22Rv1 (cell line): ENCODE results near the gene ARHGEF28.

Source experiments
- H3K27ac ChIP-seq: fragments of 450-650 bp; 2 replicates; pipeline ENCODE4 v1.5.1; 2017
- CTCF ChIP-seq: fragments of 450-650 bp; IDR thresholded peaks from 2 replicates; pipeline ENCODE4 v1.5.1; 2017; ENCODE audit warnings: mild to moderate bottlenecking
- ZFX ChIP-seq: fragments of 450-650 bp; IDR thresholded peaks from 2 replicates; pipeline ENCODE4 v1.6.1; 2017; ENCODE audit warnings: antibody characterized with exemption, borderline replicate concordance

The ARHGEF28 gene

DNA sequence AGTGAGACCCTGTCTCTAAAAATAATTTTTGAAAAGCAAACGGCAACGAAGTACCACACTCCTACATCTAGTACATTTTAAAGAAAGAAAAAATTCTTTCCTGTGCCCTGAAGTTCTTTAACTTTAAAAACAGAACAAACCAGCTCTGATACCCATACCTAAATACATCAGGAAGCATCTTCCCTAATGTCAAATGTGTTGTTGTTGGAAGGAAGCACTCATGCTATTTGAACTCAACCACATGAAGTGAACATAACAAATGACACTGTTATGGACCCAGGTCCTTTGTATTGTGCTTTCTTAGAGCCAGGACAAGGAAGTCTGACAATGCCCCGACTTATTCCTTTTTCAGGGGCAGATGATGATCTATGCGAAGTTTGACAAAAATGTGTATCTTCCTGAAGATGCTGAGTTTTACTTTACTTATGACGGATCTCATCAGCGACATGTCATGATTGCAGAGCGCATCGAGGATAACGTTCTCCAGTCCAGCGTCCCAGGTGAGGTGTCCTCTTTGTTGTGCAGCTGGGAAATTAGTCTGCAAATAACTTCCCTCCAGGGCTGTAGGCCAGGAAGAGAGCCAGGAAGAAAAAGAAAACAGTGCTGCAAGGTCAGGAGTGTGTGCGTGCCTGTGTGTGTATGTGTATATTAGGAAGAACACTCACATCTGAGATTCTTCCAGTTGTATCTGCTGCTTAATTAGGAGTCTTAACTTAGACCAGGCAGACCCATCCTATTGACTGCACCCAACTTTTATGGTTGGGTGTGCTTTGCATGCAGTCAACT, 123.7 kb downstream of the ARHGEF28 start:
- no peak overlapping the region for H3K27ac ChIP-seq
- no peak for TF ChIP-seq CTCF
- TF ChIP-seq ZFX, result no peak

DNA sequence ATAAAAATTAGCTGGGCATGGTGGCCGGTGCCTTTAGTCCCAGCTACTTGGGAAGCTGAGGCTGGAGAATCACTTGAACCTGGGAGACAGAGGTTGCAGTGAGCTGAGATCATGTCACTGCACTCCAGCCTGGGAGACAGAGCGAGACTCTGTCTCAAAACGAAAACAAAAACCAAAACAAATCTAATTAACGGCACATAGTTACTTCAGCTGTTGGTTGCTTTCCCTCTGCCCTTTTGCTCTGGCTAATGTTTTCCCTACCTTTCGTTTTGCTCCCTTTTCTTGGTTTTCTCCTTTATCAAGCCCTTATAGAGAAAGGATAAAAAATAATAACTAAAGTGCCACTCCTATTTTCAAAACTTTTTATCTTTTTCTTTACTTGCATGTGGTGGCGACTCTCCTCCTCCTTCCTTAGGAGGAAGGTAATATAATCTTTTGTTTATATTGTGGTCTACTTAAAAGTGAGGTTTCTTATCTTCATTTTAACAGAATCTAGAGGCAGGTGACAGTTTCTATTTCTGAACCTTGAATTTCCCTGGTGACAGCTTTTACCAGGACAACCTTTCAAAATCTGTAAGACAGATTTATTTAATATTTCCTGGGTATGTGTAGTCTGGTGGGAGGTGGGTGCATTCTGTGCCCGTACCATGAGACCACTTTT, 125.4 kb downstream of the ARHGEF28 start:
- no peak overlapping the region for H3K27ac ChIP-seq
- TF ChIP-seq CTCF, result no peak
- no peak for TF ChIP-seq ZFX

DNA sequence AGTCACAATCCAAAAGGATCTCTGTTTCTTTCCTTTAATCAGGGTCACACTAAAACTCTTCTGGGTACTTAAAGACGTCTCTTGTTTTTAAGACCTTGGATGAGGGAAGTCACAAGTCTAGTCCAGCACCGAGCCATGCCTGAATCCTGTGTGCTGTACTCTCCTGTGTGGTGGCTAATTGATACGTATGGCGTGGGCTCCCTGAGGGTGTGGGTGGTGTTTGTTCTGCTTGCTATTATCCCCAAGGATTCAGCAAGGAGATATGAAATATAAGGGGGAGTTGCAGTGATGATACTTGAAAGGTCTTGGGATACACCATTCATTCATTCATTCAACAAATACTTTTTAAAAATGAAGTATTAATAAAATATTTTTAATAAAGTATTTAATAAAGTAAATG, 128.3 kb downstream of the ARHGEF28 start:
- TF ChIP-seq CTCF, result no peak
- no peak for TF ChIP-seq ZFX
- H3K27ac ChIP-seq, result no peak overlapping the region

DNA sequence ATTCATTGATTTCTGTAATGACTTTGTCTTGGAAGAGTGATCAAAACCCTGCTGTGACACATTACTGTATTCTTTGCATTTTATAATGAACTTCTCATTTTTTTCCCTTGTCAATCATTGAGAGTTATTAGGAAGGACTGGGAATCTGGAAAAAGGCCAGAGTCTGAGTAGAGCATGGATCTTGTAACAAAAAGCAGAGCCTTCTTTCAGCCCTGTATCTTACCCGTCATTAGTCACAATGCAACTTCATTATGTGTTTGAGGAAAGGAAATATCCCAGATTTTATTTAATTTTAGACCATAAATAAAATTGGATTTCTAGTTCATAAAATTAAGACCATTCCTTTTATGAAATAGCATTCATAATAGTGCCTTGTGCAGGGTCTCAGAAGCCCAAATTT, 131.4 kb downstream of the ARHGEF28 start:
- no peak for TF ChIP-seq CTCF
- no peak for TF ChIP-seq ZFX
- H3K27ac ChIP-seq, result no peak overlapping the region

- TF ChIP-seq ZFX, result no peak
- TF ChIP-seq CTCF, result no peak
- H3K27ac ChIP-seq, result no peak overlapping the region
These were observed 133.8 kb downstream of the ARHGEF28 start for GRCh38 chr5:73759771-73760170.

GRCh38 chr5:73763300-73764032, 137.5 kb downstream of the ARHGEF28 start:
- no peak for TF ChIP-seq ZFX
- TF ChIP-seq CTCF, result no peak
- no peak overlapping the region for H3K27ac ChIP-seq
